CD14-positive monocyte (primary cell): ENCODE results near the gene NCOA5. TPM values are rescaled to one million over a fixed set of nuclear protein-coding genes. Genes with fewer than 3 reads are reported as not detected.

ENCODE experiments used
- DNase-seq, 3 donors: peaks; one replicate each; pipeline ENCODE4 v3.0.0-alpha.2; 2011 to 2022
- H2AFZ ChIP-seq: 2 replicates; pipeline ENCODE4 v1.6.0; 2012; ENCODE audit warnings: mild to moderate bottlenecking, low read depth, low read length, inconsistent platforms; ENCODE audit not compliant: insufficient read depth, poor library complexity, severe bottlenecking
- H3K27ac ChIP-seq, 2 donors: 1 replicate in 1 of 2; 2 replicates in 1 of 2; pipeline ENCODE4 v1.5.1; 2012 to 2013; ENCODE audit warnings: low read length in 2 of 2, control low read depth in 1 of 2, inconsistent platforms in 1 of 2, low read depth in 1 of 2, mild to moderate bottlenecking in 1 of 2
- H3K27me3 ChIP-seq, 2 donors: one replicate each; pipeline versions ENCODE4 v1.6.0 to v1.6.1; 2011 to 2013; ENCODE audit warnings: low read length in 2 of 2; ENCODE audit not compliant: control insufficient read depth in 2 of 2, insufficient read depth in 2 of 2
- H3K36me3 ChIP-seq, 2 donors: replicated peaks in 1 of 2; 1 replicate in 1 of 2; 2 replicates in 1 of 2; pipeline versions ENCODE4 v1.5.1 to v1.6.1; 2012 to 2013; ENCODE audit warnings: low read length in 2 of 2, control low read depth in 1 of 2, inconsistent platforms in 1 of 2, mild to moderate bottlenecking in 1 of 2; ENCODE audit not compliant: insufficient read depth in 2 of 2, control insufficient read depth in 1 of 2
- H3K4me1 ChIP-seq, 2 donors: 1 replicate in 1 of 2; 2 replicates in 1 of 2; pipeline versions ENCODE4 v1.5.1 to v1.6.1; 2012 to 2013; ENCODE audit warnings: low read length in 2 of 2, control low read depth in 1 of 2, inconsistent platforms in 1 of 2, mild to moderate bottlenecking in 1 of 2, moderate library complexity in 1 of 2; ENCODE audit not compliant: insufficient read depth in 2 of 2, control insufficient read depth in 1 of 2
- H3K4me2 ChIP-seq: replicated peaks from 2 replicates; pipeline ENCODE3; 2012; ENCODE audit warnings: low read length, moderate library complexity, mild to moderate bottlenecking; ENCODE audit not compliant: poor library complexity, severe bottlenecking; ENCODE audit errors: extremely low read depth
- H3K4me3 ChIP-seq, 3 experiments: fragments of 200-600 bp in 1 of 3; sonication (generic) in 1 of 3; replicated peaks in 1 of 3; 1 replicate in 2 of 3; 2 replicates in 1 of 3; pipeline ENCODE4 v1.5.1; 2011 to 2013; ENCODE audit warnings: low read length in 3 of 3, mild to moderate bottlenecking in 3 of 3, control low read depth in 2 of 3, low read depth in 2 of 3, inconsistent platforms in 1 of 3, moderate library complexity in 1 of 3
- H3K79me2 ChIP-seq: 2 replicates; pipeline ENCODE4 v1.6.0; 2012; ENCODE audit warnings: mild to moderate bottlenecking, control low read depth, inconsistent platforms, low read length, moderate library complexity; ENCODE audit not compliant: insufficient read depth
- H3K9ac ChIP-seq: 2 replicates; pipeline ENCODE4 v1.6.0; 2017; ENCODE audit warnings: low read length, mild to moderate bottlenecking; ENCODE audit not compliant: insufficient read depth, poor library complexity, severe bottlenecking
- H3K9me3 ChIP-seq, 2 donors: replicated peaks in 1 of 2; 1 replicate in 1 of 2; 2 replicates in 1 of 2; pipeline versions ENCODE4 v1.5.1 to v1.6.1; 2012 to 2013; ENCODE audit warnings: low read length in 2 of 2, control low read depth in 1 of 2; ENCODE audit not compliant: control insufficient read depth in 1 of 2, insufficient read depth in 1 of 2
- H4K20me1 ChIP-seq: 2 replicates; pipeline ENCODE4 v1.6.0; 2012; ENCODE audit warnings: mild to moderate bottlenecking, low read length, control low read depth, moderate library complexity; ENCODE audit not compliant: insufficient read depth
- H3K27ac Mint-ChIP-seq, 7 donors: one replicate each; pipeline ENCODE4 v1.8.0; 2020; ENCODE audit warnings: mild to moderate bottlenecking in 7 of 7, mixed read lengths in 7 of 7, moderate library complexity in 6 of 7, inconsistent platforms in 2 of 7
- H3K27me3 Mint-ChIP-seq, 3 donors: one replicate each; pipeline ENCODE4 v1.8.0; 2021 to 2022; ENCODE audit warnings: low read depth in 3 of 3, mild to moderate bottlenecking in 3 of 3, mixed read lengths in 3 of 3, moderate library complexity in 3 of 3, inconsistent platforms in 1 of 3
- H3K36me3 Mint-ChIP-seq, 2 donors: one replicate each; pipeline ENCODE4 v1.8.0; 2020; ENCODE audit warnings: mixed read lengths in 2 of 2, inconsistent platforms in 1 of 2, mild to moderate bottlenecking in 1 of 2
- H3K4me1 Mint-ChIP-seq: one replicate; pipeline ENCODE4 v1.8.0; 2020; ENCODE audit warnings: mild to moderate bottlenecking, mixed read lengths
- H3K4me3 Mint-ChIP-seq, 2 donors: one replicate each; pipeline ENCODE4 v1.8.0; 2020; ENCODE audit warnings: mild to moderate bottlenecking in 2 of 2, mixed read lengths in 2 of 2, moderate library complexity in 1 of 2
- H3K9me3 Mint-ChIP-seq, 7 donors: one replicate each; pipeline ENCODE4 v1.8.0; 2020 to 2022; ENCODE audit warnings: mixed read lengths in 7 of 7, mild to moderate bottlenecking in 6 of 7, moderate library complexity in 6 of 7, inconsistent platforms in 2 of 7
- WGBS: methylation state at CpG from one replicate; pipeline ENCODE4 v1.1.5; 2013; ENCODE audit warnings: missing lambda C conversion rate; ENCODE audit not compliant: insufficient coverage; 5-methylcytosine and 5-hydroxymethylcytosine counted together
- intact Hi-C, 2 donors: fragments of 100-400 bp; cut with micrococcal nuclease; formaldehyde crosslinking; loops; one replicate each; pipeline versions ENCODE4 v1.15.0 to v1.15.1; 2023
- polyA plus RNA-seq, 3 donors: library from polyadenylated mRNA; depleted of rRNA in 1 of 3; unstranded in 2 of 3; stranded (reverse) in 1 of 3; fragments of 300-500 nt in 2 of 3; fragments of >200 nt in 1 of 3; fragmentation: Illumina TruSeq in 2 of 3; gene quantifications; 1 replicate in 2 of 3; 2 replicates in 1 of 3; pipeline ENCODE4 v1.2.3, GENCODE V29; 2012 to 2021
- TF ChIP-seq, protein P1 (sequence below): fragments of 200-600 bp; IDR thresholded peaks from one replicate; pipeline ENCODE4 v1.8.0; 2022; ENCODE audit warnings: antibody characterized with exemption, mild to moderate bottlenecking

NCOA5 gene
- polyA plus RNA-seq, 3 donors = 4.5 to 10.2 (median 6.0) TPM

DNA sequence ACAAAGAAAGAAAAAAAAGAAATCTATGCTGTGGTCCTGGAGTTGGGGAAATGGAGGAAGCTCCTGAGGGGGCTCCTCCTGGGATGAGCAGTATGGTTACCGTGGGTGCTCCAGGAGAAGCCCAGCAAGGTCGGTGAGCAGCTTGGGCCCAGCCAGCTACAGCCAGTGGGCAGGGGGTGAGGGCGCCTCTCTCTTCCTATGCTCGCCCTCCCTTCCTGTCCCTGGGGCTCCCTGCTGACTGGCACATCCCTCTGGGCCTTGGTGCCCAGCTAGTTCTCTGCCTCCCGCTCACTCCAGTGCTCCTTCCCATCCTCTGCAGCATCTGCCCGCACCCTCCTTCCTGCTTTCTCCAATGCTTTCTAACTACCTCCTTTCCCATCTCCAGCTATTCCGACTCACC is 45.0 kb upstream of the NCOA5 start:
- Histone ChIP-seq H3K4me1 (no peaks in the 10 kb centered on the region), H3K79me2 (no peaks in the 10 kb centered on the region), H4K20me1 (no peaks in the 10 kb centered on the region), H3K27me3 (peaks cover 0 to 7% of the 10 kb centered on the region in 2 donors), H3K9ac (no peak overlapping the region), H3K4me3 (no peak overlapping the region), H3K27ac (no peak overlapping the region), H3K4me2 (no peak overlapping the region), H2AFZ (no peak overlapping the region), H3K9me3 (no peaks in the 10 kb centered on the region), H3K36me3 (no peaks in the 10 kb centered on the region)
- no peak overlapping the region for H3K27ac Mint-ChIP-seq
- no peaks in the 10 kb centered on the region for H3K36me3 Mint-ChIP-seq
- peaks cover 0 to 2% (median 0%) of the 10 kb centered on the region in 7 donors for H3K9me3 Mint-ChIP-seq
- H3K27me3 Mint-ChIP-seq = peaks cover 24 to 35% (median 32%) of the 10 kb centered on the region in 3 donors
- TF ChIP-seq, protein P1, sequence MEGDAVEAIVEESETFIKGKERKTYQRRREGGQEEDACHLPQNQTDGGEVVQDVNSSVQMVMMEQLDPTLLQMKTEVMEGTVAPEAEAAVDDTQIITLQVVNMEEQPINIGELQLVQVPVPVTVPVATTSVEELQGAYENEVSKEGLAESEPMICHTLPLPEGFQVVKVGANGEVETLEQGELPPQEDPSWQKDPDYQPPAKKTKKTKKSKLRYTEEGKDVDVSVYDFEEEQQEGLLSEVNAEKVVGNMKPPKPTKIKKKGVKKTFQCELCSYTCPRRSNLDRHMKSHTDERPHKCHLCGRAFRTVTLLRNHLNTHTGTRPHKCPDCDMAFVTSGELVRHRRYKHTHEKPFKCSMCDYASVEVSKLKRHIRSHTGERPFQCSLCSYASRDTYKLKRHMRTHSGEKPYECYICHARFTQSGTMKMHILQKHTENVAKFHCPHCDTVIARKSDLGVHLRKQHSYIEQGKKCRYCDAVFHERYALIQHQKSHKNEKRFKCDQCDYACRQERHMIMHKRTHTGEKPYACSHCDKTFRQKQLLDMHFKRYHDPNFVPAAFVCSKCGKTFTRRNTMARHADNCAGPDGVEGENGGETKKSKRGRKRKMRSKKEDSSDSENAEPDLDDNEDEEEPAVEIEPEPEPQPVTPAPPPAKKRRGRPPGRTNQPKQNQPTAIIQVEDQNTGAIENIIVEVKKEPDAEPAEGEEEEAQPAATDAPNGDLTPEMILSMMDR = no peak
- no peak overlapping the region for H3K4me3 Mint-ChIP-seq
- intact Hi-C loops = loop anchor here (5.0 to 10.0 kb wide), 3 partner anchors 193 to 550 kb away; partner anchors contain the start of gene TP53RK (in 1 of the 2)
- no peak for DNase-seq
- WGBS = 88% methylated on average over 7 of the region's 7 CpGs
- H3K4me1 Mint-ChIP-seq = peaks cover 4% of the 10 kb centered on the region

DNA sequence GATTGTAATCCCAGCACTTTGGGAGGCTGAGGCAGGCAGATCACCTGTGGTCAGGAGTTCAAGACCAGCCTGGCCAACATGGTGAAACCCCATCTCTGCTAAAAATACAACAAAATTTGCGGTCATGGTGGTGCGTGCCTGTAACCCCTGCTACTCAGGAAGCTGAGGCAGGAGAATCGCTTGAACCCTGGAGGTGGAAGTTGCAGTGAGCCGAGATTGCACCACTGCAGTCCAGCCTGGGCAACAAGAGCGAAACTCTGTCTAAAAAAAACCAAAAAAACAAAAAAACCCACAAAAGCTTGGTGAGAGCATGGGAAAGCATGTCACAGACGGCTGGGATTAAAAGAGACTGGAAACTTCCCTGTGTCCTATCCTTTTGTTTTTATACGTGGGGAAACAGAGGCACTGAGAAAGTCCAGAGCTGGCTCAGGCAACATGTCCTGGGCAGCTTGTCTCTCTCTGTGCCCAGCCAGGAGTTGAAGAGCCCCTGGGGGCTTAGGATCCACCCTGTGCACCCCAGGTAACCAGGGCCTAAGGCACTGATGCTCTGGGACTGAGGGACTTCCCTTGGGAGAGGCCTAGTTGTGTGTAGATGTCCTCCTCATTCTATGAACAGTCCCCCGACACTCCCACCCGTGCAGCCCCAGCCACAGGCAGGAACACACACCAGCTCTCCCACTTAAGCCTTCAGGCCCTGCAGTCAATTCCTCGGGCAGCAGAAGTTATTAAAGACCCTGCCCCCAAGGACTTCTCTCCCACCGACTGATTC is 44.3 kb upstream of the NCOA5 start:
- WGBS = 79% methylated on average over 4 of the region's 11 CpGs
- peaks cover 25 to 38% (median 31%) of the 10 kb centered on the region in 3 donors for H3K27me3 Mint-ChIP-seq

More for the DNA sequence above, 44.3 kb upstream of the NCOA5 start:
- no peaks in the 10 kb centered on the region for H3K79me2 ChIP-seq
- no peak overlapping the region for H3K27ac ChIP-seq
- TF ChIP-seq, protein P1 = no peak
- H3K4me2 ChIP-seq = no peak overlapping the region
- Mint-ChIP-seq H3K4me3 (no peak overlapping the region), H3K36me3 (no peaks in the 10 kb centered on the region), H3K4me1 (peaks cover 4% of the 10 kb centered on the region), H3K27ac (no peak overlapping the region), H3K9me3 (peaks cover 0 to 2% (median 0%) of the 10 kb centered on the region in 7 donors)
- no peak overlapping the region for H3K4me3 ChIP-seq
- intact Hi-C loops = loop anchor here (2.0 to 10.0 kb wide), 4 partner anchors 193 to 551 kb away; partner anchors contain the start of gene TP53RK (in 1 of the 2)
- DNase-seq = no peak
- no peaks in the 10 kb centered on the region for H3K9me3 ChIP-seq
- H2AFZ ChIP-seq = no peak overlapping the region
- no peaks in the 10 kb centered on the region for H4K20me1 ChIP-seq
- no peaks in the 10 kb centered on the region for H3K4me1 ChIP-seq
- peaks cover 0 to 7% of the 10 kb centered on the region in 2 donors for H3K27me3 ChIP-seq
- H3K9ac ChIP-seq = no peak overlapping the region
- no peaks in the 10 kb centered on the region for H3K36me3 ChIP-seq
